Adrenal gland (tissue), 5 donors: ENCODE data around the gene PACS2.

Source experiments
- POLR2A ChIP-seq, 2 donors: fragments of 450-650 bp; IDR thresholded peaks; one replicate each; pipeline ENCODE4 v1.6.1; 2017; ENCODE audit warnings: antibody characterized with exemption in 2 of 2, mild to moderate bottlenecking in 2 of 2, moderate library complexity in 1 of 2
- TF ChIP-seq, protein P1 (sequence below), 6 experiments: fragments of 450-650 bp in 4 of 6; fragments of 200-600 bp in 2 of 6; sonication (generic) in 1 of 6; IDR thresholded peaks; 1 replicate in 5 of 6; 2 replicates in 1 of 6; pipeline versions ENCODE4 v1.5.1 to v1.8.0; 2016 to 2021; ENCODE audit warnings: antibody characterized with exemption in 6 of 6, mild to moderate bottlenecking in 2 of 6, moderate library complexity in 1 of 6
- donor health status: DM: no; HTN: no; CAD: no.

DNA sequence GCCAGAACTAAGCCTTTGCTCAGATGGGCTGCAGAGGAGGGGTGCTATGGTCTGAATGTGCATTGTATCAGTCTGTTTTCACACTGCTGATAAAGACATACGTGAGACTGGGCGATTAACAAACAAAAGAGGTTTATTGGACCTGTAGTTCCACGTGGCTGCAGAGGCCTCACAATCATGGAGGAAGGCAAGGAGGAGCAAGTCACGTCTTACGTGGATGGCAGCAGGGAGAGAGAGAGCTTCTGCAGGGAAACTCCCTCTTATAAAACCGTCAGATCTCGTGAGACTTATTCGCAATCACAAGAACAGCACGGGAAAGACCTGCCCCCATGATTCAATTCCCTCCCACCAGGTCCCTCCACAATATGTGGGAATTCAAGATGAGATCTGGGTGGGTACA lies 10.0 kb upstream of the PACS2 start:
- TF ChIP-seq POLR2A (IDR thresholded peaks at IDR 0.05) = no peak
- TF ChIP-seq, protein P1, sequence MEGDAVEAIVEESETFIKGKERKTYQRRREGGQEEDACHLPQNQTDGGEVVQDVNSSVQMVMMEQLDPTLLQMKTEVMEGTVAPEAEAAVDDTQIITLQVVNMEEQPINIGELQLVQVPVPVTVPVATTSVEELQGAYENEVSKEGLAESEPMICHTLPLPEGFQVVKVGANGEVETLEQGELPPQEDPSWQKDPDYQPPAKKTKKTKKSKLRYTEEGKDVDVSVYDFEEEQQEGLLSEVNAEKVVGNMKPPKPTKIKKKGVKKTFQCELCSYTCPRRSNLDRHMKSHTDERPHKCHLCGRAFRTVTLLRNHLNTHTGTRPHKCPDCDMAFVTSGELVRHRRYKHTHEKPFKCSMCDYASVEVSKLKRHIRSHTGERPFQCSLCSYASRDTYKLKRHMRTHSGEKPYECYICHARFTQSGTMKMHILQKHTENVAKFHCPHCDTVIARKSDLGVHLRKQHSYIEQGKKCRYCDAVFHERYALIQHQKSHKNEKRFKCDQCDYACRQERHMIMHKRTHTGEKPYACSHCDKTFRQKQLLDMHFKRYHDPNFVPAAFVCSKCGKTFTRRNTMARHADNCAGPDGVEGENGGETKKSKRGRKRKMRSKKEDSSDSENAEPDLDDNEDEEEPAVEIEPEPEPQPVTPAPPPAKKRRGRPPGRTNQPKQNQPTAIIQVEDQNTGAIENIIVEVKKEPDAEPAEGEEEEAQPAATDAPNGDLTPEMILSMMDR (IDR thresholded peaks at IDR 0.05) = no peak
